ENCODE measurements around the gene CTU1. TPM values are rescaled to one million over a fixed set of nuclear protein-coding genes. Genes with fewer than 3 reads are reported as not detected.

CTU1 gene
- total RNA-seq, 2 experiments from 2014 or later, result 8.3 to 13.3 TPM

- intact Hi-C loops (cut with micrococcal nuclease; ENCODE audit: unreplicated experiment), result no loop called here
- DNase-seq (ENCODE audit: low spot score), result no peak
- POLR2A ChIA-PET, result no interaction called here
- Histone ChIP-seq H3K4me1 (ENCODE audit: insufficient read depth, low read length, poor library complexity, severe bottlenecking) (no peaks in the 10 kb centered on the region), H3K4me2 (ENCODE audit: low read length) (no peak overlapping the region), H3K9me3 (ENCODE audit: low read length) (0 out of 2 replicates have a peak, but pooled peaks cover 13% of the 10 kb centered on the region), H3K36me3 (ENCODE audit: insufficient read depth, low read length) (no peaks in the 10 kb centered on the region), H4K20me1 (ENCODE audit: insufficient read depth, low read length) (no peaks in the 10 kb centered on the region), H3K4me3 (ENCODE audit: low read depth, low read length, poor library complexity, severe bottlenecking) (no peak overlapping the region), H3K79me2 (ENCODE audit: insufficient read depth, low read depth, low read length) (no peaks in the 10 kb centered on the region), H3K27ac (ENCODE audit: low read depth, low read length, poor library complexity, severe bottlenecking) (no peak overlapping the region), H2AFZ (ENCODE audit: low read length) (no peak overlapping the region), H3K9me2 (ENCODE audit: insufficient read depth, low read length) (no peaks in the 10 kb centered on the region)
- CTCF ChIA-PET (ENCODE audit: unreplicated experiment), result no interaction called here
- TF ChIP-seq CTCF (conservative IDR thresholded peaks at IDR 0.05; ENCODE audit: low read length) (no peak), EZH2phosphoT487 (IDR thresholded peaks at IDR 0.05; ENCODE audit: borderline replicate concordance, low read depth, low read length) (no peak)
- no TSS peak for BruUV-seq (replicated peaks)
Observed at GRCh38 chr19:51075998-51076397, 32.2 kb downstream of the CTU1 start.

GRCh38 chr19:51071095-51071405, 37.2 kb downstream of the CTU1 start:
- Histone ChIP-seq H2AFZ (ENCODE audit: low read length) (no peak overlapping the region), H3K79me2 (ENCODE audit: insufficient read depth, low read depth, low read length) (no peaks in the 10 kb centered on the region), H3K9me3 (ENCODE audit: low read length) (0 out of 2 replicates have a peak, but pooled peaks cover 13% of the 10 kb centered on the region), H3K9me2 (ENCODE audit: insufficient read depth, low read length) (no peaks in the 10 kb centered on the region), H3K27ac (ENCODE audit: low read depth, low read length, poor library complexity, severe bottlenecking) (no peak overlapping the region), H3K4me2 (ENCODE audit: low read length) (no peak overlapping the region), H3K36me3 (ENCODE audit: insufficient read depth, low read length) (no peaks in the 10 kb centered on the region), H3K4me1 (ENCODE audit: insufficient read depth, low read length, poor library complexity, severe bottlenecking) (no peaks in the 10 kb centered on the region), H4K20me1 (ENCODE audit: insufficient read depth, low read length) (no peaks in the 10 kb centered on the region), H3K4me3 (ENCODE audit: low read depth, low read length, poor library complexity, severe bottlenecking) (no peak overlapping the region)
- intact Hi-C loops (cut with micrococcal nuclease; ENCODE audit: unreplicated experiment), result no loop called here
- TF ChIP-seq EZH2phosphoT487 (IDR thresholded peaks at IDR 0.05; ENCODE audit: borderline replicate concordance, low read depth, low read length) (no peak), CTCF (conservative IDR thresholded peaks at IDR 0.05; ENCODE audit: low read length) (no peak)
- DNase-seq (ENCODE audit: low spot score), result no peak
- CTCF ChIA-PET (ENCODE audit: unreplicated experiment), result no interaction called here
- POLR2A ChIA-PET, result no interaction called here
- BruUV-seq (replicated peaks), result no TSS peak

GRCh38 chr19:51070334-51071094, 37.7 kb downstream of the CTU1 start:
- DNase-seq (ENCODE audit: low spot score), result no peak
- Histone ChIP-seq H3K4me1 (ENCODE audit: insufficient read depth, low read length, poor library complexity, severe bottlenecking) (no peaks in the 10 kb centered on the region), H2AFZ (ENCODE audit: low read length) (no peak overlapping the region), H3K79me2 (ENCODE audit: insufficient read depth, low read depth, low read length) (no peaks in the 10 kb centered on the region), H3K4me3 (ENCODE audit: low read depth, low read length, poor library complexity, severe bottlenecking) (no peak overlapping the region), H4K20me1 (ENCODE audit: insufficient read depth, low read length) (no peaks in the 10 kb centered on the region), H3K9me2 (ENCODE audit: insufficient read depth, low read length) (no peaks in the 10 kb centered on the region), H3K4me2 (ENCODE audit: low read length) (no peak overlapping the region), H3K27ac (ENCODE audit: low read depth, low read length, poor library complexity, severe bottlenecking) (no peak overlapping the region), H3K9me3 (ENCODE audit: low read length) (0 out of 2 replicates have a peak, but pooled peaks cover 13% of the 10 kb centered on the region), H3K36me3 (ENCODE audit: insufficient read depth, low read length) (no peaks in the 10 kb centered on the region)
- POLR2A ChIA-PET, result no interaction called here
- TF ChIP-seq EZH2phosphoT487 (IDR thresholded peaks at IDR 0.05; ENCODE audit: borderline replicate concordance, low read depth, low read length), result no peak
- TF ChIP-seq CTCF (conservative IDR thresholded peaks at IDR 0.05; ENCODE audit: low read length), result no peak
- no TSS peak for BruUV-seq (replicated peaks)
- intact Hi-C loops (cut with micrococcal nuclease; ENCODE audit: unreplicated experiment), result no loop called here
- CTCF ChIA-PET (ENCODE audit: unreplicated experiment), result no interaction called here
